ENCODE measurements around the gene ZNF695. TPM values are rescaled to one million over a fixed set of nuclear protein-coding genes. Genes with fewer than 3 reads are reported as not detected.
A peak's percentile ranks its signal among the peaks of the same experiment; 100 is the strongest.

ZNF695 gene
- total RNA-seq, 1 experiment from 2014 or later: 4.1 TPM

GRCh38 chr1:246959944-246960693 lies 47.7 kb downstream of the ZNF695 start:
- peak; percentile 19 for DNase-seq (ENCODE audit: low read depth)

- peak; percentile 6 for DNase-seq (ENCODE audit: low read depth)
Observed at GRCh38 chr1:246954126-246954525, 53.7 kb downstream of the ZNF695 start.

- no peak for DNase-seq (ENCODE audit: low read depth)
Observed at GRCh38 chr1:246951413-246951812, 56.4 kb downstream of the ZNF695 start.

GRCh38 chr1:246949956-246950355 lies 57.9 kb downstream of the ZNF695 start:
- no peak for DNase-seq (ENCODE audit: low read depth)

- DNase-seq (ENCODE audit: low read depth): peak; percentile 96
Observed at GRCh38 chr1:246947255-246947654, 60.6 kb downstream of the ZNF695 start.

- no peak for DNase-seq (ENCODE audit: low read depth)
Observed at GRCh38 chr1:246946366-246946765, 61.5 kb downstream of the ZNF695 start.

Other genes starting within 250 kb of the ZNF695 start
- 41.2 and 42.8 TPM in 2 replicates for gene AHCTF1, start 76.1 kb downstream of the ZNF695 start, total RNA-seq (2014; rRNA removed)
- 6.0 and 6.5 TPM in 2 replicates for gene ZNF670, start 70.8 kb upstream of the ZNF695 start, total RNA-seq (2014; rRNA removed)
- 11.5 and 12.0 TPM in 2 replicates for gene ZNF669, start 96.3 kb upstream of the ZNF695 start, total RNA-seq (2014; rRNA removed)
- gene ZNF124, start 164.0 kb upstream of the ZNF695 start, total RNA-seq (2014; rRNA removed): 19.3 and 19.9 TPM in 2 replicates
- gene VN1R5, start 248.0 kb upstream of the ZNF695 start, total RNA-seq (2014; rRNA removed): not detected in 2 replicates